ENCODE results near the gene NLGN3. TPM values are rescaled to one million over a fixed set of nuclear protein-coding genes. Genes with fewer than 3 reads are reported as not detected.

The NLGN3 gene
- total RNA-seq, 1 experiment from 2014 or later, result 2.1 TPM

DNA sequence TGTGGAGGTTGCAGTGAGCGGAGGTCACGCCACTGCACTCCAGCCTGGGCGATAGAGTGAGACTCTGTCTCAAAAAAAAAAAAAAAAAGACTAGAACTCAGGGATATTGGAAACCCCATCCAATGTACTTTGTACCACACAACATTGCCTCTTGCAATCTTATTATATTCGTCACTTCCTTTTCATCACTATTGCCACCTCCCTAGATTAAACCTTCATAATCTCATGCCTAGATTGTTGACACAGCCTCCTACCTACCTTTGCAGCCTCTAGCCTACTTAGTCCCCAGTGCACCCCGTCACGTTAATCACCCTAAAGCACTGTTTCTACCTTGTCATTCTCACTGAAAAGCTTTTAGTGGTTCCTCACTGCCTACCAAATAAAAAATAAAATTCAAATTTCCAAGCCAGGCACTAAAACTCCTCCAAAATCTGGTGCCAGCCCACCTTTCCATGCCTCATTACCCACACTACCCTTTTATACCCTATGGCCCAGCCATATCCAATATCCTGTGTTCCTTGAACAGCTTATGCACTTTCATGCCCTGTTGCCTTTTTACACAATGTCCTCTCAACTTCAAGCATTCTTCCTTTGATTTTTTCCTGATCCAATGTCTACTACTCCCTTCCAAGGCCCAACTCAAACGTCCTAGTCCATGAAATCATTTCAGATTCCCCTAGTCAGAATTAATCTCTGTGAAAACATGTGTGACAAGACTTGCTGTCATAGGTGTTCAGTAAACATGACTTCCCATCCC is 54.8 kb downstream of the NLGN3 start:
- H3K4me1 Mint-ChIP-seq (ENCODE audit: low read depth, unreplicated experiment), result peaks cover 24% of the 10 kb centered on the region
- DNase-seq, result no peak
- H3K27me3 Mint-ChIP-seq (ENCODE audit: unreplicated experiment), result no peaks in the 10 kb centered on the region
- H3K36me3 Mint-ChIP-seq (ENCODE audit: insufficient read depth, unreplicated experiment), result no peaks in the 10 kb centered on the region
- no TSS peak for BruUV-seq (replicated peaks)
- intact Hi-C loops (cut with micrococcal nuclease; ENCODE audit: unreplicated experiment), result no loop called here
- CTCF ChIA-PET, result no interaction called here
- H3K9me3 Mint-ChIP-seq (ENCODE audit: low read depth, unreplicated experiment), result no peaks in the 10 kb centered on the region
- peak overlapping the region; percentile 6 for H3K27ac Mint-ChIP-seq (ENCODE audit: unreplicated experiment)
- H3K4me3 Mint-ChIP-seq (ENCODE audit: low read depth, unreplicated experiment), result no peak overlapping the region
- TF ChIP-seq CTCF (IDR thresholded peaks at IDR 0.05; ENCODE audit: unreplicated experiment), result no peak

DNA sequence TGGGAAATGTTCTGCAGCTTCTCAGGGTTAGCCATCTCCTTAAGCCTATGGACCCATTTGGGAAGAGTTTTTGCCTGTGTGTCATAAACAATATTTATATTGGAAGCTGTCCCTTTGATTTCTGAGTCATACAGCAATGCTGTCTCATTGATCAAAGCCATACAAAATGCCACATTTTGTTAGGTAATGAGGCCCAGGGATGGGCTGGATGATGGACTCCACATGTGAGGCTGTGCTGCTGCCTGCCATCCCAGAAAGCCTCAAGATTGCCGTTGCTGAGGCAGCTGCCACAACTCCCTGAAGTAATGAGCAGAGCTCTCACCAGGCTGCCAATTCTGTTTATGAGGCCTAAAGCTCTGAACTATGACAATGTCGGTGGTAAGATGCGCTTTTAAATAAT is 66.2 kb downstream of the NLGN3 start:
- H3K4me1 Mint-ChIP-seq (ENCODE audit: low read depth, unreplicated experiment), result peaks cover 34% of the 10 kb centered on the region
- no TSS peak for BruUV-seq (replicated peaks)
- H3K36me3 Mint-ChIP-seq (ENCODE audit: insufficient read depth, unreplicated experiment), result peaks cover 16% of the 10 kb centered on the region
- DNase-seq, result no peak
- no peaks in the 10 kb centered on the region for H3K9me3 Mint-ChIP-seq (ENCODE audit: low read depth, unreplicated experiment)
- H3K27ac Mint-ChIP-seq (ENCODE audit: unreplicated experiment), result no peak overlapping the region
- no peak for TF ChIP-seq CTCF (IDR thresholded peaks at IDR 0.05; ENCODE audit: unreplicated experiment)
- no peaks in the 10 kb centered on the region for H3K27me3 Mint-ChIP-seq (ENCODE audit: unreplicated experiment)
- CTCF ChIA-PET, result interaction anchor here (0.7 to 0.9 kb wide), 2 partner anchors 73 to 784 kb away, joined by 4 to 5 read pairs; partner anchors contain the start of gene NONO
- H3K4me3 Mint-ChIP-seq (ENCODE audit: low read depth, unreplicated experiment), result no peak overlapping the region
- intact Hi-C loops (cut with micrococcal nuclease; ENCODE audit: unreplicated experiment), result loop anchor here (10.0 kb wide), 1 partner anchor 154 kb away; the partner anchor contains the start of gene TAF1

DNA sequence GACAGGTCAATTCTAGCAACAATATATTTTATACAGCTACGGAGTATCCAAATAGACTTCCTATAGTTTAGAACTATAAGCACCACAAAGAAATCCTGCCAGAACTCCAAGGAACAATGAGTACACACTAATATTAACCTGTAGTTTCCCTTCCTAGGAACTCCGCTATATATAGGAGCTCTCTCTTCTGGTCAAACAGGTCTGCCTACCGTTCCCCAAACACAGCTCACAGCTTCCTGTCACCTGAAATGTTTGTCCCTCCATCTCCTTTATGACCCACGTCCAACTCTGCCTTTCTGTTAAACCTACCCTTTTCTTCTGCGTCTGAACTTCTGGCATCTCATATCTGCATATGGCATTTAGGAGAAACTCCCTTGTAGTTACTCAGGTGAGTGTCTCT is 67.9 kb downstream of the NLGN3 start:
- Mint-ChIP-seq H3K4me1 (ENCODE audit: low read depth, unreplicated experiment) (peaks cover 51% of the 10 kb centered on the region), H3K27me3 (ENCODE audit: unreplicated experiment) (no peaks in the 10 kb centered on the region), H3K36me3 (ENCODE audit: insufficient read depth, unreplicated experiment) (peaks cover 31% of the 10 kb centered on the region), H3K4me3 (ENCODE audit: low read depth, unreplicated experiment) (peak overlapping the region; percentile 63), H3K9me3 (ENCODE audit: low read depth, unreplicated experiment) (no peaks in the 10 kb centered on the region), H3K27ac (ENCODE audit: unreplicated experiment) (peak overlapping the region; percentile 84)
- peak; percentile 34 for DNase-seq
- no TSS peak for BruUV-seq (replicated peaks)
- no peak for TF ChIP-seq CTCF (IDR thresholded peaks at IDR 0.05; ENCODE audit: unreplicated experiment)
- intact Hi-C loops (cut with micrococcal nuclease; ENCODE audit: unreplicated experiment), result loop anchor here (10.0 kb wide), 1 partner anchor 152 kb away; the partner anchor contains the start of gene TAF1
- CTCF ChIA-PET, result interaction anchor here (0.6 to 1.2 kb wide), 2 partner anchors 31 to 535 kb away, joined by 3 to 5 read pairs; no protein-coding TSS in a partner anchor

DNA sequence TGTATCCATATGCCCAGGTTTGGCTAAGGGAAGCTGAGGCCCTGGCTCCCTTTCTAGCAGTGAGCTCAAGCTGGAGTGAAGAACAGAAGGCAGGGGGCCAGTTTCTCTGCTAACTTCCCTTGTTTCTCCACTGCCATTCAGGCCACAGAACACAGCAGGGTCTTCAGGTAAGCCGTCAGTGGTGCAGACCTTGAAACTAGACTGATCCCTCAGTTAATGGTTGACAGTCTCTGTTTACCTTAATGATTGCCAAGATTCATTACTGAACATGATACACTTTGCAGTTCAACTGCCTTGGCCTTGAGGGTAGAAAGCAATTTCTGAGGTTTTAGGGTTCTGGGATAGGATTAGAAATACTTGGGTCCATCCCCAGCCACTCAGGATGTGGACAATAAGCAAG is 69.5 kb downstream of the NLGN3 start:
- DNase-seq, result no peak
- Mint-ChIP-seq H3K9me3 (ENCODE audit: low read depth, unreplicated experiment) (no peaks in the 10 kb centered on the region), H3K4me1 (ENCODE audit: low read depth, unreplicated experiment) (peaks cover 56% of the 10 kb centered on the region), H3K36me3 (ENCODE audit: insufficient read depth, unreplicated experiment) (peaks cover 38% of the 10 kb centered on the region), H3K4me3 (ENCODE audit: low read depth, unreplicated experiment) (peak overlapping the region; percentile 75), H3K27me3 (ENCODE audit: unreplicated experiment) (no peaks in the 10 kb centered on the region), H3K27ac (ENCODE audit: unreplicated experiment) (no peak overlapping the region)
- CTCF ChIA-PET, result interaction anchor here (0.6 to 1.5 kb wide), 3 partner anchors 12 to 32 kb away, joined by 4 to 12 read pairs (median 8); no protein-coding TSS in a partner anchor
- no peak for TF ChIP-seq CTCF (IDR thresholded peaks at IDR 0.05; ENCODE audit: unreplicated experiment)
- intact Hi-C loops (cut with micrococcal nuclease; ENCODE audit: unreplicated experiment), result loop anchor here (2.0 to 10.0 kb wide), 3 partner anchors 29 to 151 kb away; partner anchors contain the start of gene TAF1
- BruUV-seq (replicated peaks), result no TSS peak
